22Rv1 (cell line): ENCODE measurements around the gene SLC46A3.

Experiments
- H3K27ac ChIP-seq: fragments of 450-650 bp; 2 replicates; pipeline ENCODE4 v1.5.1; 2017
- ZFX ChIP-seq: fragments of 450-650 bp; IDR thresholded peaks from 2 replicates; pipeline ENCODE4 v1.6.1; 2017; ENCODE audit warnings: antibody characterized with exemption, borderline replicate concordance
- TF ChIP-seq, protein P1 (sequence below): fragments of 450-650 bp; IDR thresholded peaks from 2 replicates; pipeline ENCODE4 v1.5.1; 2017; ENCODE audit warnings: mild to moderate bottlenecking

The SLC46A3 gene

DNA sequence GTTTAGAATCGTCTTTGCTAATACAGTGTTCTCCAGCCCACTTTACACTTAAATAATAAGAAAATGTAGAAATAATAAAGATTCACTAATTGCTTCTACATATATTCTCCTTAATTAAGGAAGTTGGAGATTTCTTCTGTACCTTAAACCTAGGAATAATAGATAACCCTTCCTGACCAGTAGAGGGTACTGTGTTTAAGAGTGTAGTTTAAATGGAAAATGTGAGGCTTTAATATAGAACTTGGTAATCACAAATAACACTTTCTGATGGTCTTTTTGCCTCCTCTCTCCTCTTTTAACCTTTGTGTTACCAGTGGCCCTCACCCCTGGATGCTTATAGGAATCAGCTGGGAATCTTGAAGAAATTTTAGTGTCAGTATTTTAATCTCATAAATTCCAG is 39.1 kb downstream of the SLC46A3 start:
- no peak for TF ChIP-seq ZFX
- TF ChIP-seq, protein P1, sequence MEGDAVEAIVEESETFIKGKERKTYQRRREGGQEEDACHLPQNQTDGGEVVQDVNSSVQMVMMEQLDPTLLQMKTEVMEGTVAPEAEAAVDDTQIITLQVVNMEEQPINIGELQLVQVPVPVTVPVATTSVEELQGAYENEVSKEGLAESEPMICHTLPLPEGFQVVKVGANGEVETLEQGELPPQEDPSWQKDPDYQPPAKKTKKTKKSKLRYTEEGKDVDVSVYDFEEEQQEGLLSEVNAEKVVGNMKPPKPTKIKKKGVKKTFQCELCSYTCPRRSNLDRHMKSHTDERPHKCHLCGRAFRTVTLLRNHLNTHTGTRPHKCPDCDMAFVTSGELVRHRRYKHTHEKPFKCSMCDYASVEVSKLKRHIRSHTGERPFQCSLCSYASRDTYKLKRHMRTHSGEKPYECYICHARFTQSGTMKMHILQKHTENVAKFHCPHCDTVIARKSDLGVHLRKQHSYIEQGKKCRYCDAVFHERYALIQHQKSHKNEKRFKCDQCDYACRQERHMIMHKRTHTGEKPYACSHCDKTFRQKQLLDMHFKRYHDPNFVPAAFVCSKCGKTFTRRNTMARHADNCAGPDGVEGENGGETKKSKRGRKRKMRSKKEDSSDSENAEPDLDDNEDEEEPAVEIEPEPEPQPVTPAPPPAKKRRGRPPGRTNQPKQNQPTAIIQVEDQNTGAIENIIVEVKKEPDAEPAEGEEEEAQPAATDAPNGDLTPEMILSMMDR, result peak; percentile 43
- no peak overlapping the region for H3K27ac ChIP-seq

DNA sequence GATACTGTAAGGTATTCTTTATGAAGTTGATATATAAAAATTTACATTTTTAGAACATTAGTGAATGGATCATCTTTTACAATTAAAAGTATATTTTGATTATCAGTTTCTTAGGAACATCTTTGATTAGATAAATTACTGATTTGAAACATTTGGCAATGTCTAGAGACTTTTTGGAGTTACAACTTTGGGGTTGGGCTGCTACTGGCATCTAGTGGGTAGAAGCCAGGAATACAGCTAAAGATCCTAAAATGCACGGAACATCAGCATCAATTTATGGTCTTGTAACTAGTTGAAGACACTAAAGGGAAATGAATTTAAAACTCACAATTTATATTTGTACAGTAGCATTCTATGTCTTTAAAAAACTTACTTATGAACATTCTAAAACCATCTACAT is 40.0 kb downstream of the SLC46A3 start:
- H3K27ac ChIP-seq, result no peak overlapping the region
- TF ChIP-seq ZFX, result no peak
- TF ChIP-seq, protein P1, result no peak

DNA sequence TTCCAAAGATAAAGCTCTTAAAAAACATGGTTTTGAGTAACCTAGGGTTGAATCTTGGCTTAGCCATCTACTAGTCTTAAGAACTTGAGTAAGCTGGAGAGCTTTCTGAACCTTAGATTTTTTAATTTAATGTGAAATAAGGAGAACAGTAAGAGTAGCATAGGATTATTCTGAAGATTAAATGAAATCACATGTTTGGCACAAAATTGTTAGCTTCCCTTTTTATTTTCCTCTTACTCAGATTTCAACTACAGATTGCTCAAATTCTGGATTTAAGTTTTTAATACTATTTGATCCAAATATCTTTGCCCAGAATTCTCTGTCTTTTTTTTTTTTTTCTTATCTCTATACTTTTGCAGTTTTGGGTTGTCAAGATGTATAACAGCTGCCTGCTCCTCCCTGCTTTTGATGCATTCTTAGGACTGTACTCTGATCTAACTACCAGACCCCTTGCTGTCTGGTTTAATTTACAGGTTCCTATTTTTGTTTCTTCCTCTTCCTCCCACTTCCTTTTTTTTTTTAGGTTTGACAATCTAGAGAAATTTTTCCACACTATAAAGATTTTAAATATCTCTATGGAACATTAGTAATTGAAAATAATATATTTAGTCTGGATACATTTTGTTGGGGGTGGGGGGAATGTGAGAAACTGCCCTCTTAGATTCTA is 47.5 kb downstream of the SLC46A3 start:
- TF ChIP-seq, protein P1, result no peak
- H3K27ac ChIP-seq, result no peak overlapping the region

DNA sequence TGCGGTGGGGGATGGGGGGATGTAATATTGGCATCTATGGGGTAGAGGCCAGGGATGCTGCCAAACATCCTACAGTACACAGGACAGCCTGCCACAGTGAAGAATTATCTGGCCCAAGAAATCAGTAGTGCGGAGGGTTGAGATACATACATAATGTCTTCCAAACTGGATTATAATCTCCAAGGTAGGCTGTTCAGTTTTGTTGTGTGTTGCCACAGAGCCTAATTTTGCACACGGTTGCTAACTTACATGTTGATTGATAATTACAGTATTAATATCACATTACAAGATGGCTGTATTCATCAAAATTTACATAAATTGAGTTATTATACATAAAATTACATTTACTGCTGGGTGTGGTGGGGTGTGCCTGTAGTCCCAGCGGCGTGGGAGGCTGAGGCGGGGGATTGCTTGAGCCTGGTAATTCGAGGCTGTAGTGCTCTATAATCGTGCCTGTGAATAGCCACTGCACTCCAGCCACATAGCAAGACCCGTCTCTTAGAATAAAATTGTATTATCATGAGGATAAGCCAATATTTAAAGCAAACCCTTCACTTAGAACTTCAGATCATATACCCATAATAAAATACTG is 51.8 kb downstream of the SLC46A3 start:
- TF ChIP-seq ZFX, result no peak
- TF ChIP-seq, protein P1, result no peak
- H3K27ac ChIP-seq, result no peak overlapping the region

DNA sequence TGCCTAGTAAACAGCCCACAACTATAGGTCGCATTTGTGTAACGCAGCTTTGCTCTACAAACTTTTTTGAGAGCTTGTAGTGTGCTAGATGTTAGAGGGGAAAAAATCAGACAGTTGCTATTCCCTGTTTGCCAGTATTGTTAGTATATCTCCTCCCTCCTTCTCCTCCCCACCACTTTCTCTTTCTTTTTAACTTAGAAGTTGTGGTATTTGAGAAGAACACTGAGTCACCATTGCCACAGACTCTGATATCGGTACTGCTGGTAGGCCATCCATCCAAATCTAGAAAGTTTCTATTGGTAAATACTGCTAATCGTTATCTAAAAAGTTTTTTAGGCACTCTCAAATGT is 59.2 kb downstream of the SLC46A3 start:
- peak overlapping the region; percentile 75 for H3K27ac ChIP-seq
- no peak for TF ChIP-seq ZFX
- TF ChIP-seq, protein P1, result no peak

DNA sequence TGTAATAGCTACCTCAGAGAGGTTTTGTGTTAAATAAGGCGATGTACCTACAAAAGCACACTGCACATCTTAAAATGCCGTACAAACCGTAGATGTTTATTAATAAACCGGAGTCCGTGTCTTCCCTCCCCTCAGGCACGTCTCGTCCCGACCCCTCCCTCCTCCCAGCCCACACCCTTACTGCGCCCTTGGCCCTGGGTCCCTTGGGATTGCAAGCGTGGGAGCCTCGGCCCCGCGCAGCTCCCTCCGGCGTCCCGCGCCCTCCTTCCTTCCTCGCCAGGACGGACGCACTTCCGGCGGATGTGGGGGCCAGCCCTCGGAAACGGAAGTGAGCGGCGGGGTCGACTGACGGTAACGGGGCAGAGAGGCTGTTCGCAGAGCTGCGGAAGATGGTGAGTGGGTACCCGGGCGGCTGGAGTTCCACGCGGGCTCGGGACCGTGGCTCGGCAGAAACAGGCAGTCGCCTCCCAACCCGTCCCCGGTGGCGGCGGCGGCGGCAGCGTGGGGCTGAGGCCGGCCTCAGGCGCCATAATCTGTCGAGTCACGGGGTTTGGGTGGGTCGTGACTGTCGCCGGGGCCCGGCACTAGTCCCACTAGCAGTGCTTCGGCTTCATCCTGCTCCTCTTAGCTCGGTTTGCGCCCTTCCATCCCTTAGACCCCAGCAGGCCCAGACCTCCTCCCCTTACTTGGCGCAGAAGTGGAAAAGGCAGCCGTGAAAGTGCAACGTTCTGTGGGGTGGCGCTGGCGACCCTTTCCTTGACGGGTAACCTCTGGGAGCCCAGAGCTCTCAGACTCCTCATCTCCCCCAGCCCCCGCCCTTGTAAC is 59.8 kb downstream of the SLC46A3 start, which contains the start of gene POMP:
Gene POMP (plus strand): TSS at position 335 of the 825 bp plus-strand sequence. CDS start 55 bp downstream, at position 390.
- TF ChIP-seq ZFX, result no peak
- TF ChIP-seq, protein P1, result no peak
- peak within 1 kb of the TSS; percentile 75 for H3K27ac ChIP-seq

DNA sequence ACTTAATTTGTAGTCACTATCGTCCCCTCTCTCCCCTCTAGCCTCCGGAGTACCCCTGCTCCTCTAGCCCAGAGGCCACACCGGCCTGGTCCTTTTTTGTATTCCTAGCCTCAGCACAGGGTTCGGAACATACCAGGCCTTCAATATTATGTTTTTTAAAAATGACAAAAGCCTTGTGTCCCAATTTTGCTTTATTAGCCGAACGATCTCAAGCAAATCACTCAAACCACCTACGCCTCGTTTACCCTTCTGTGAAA is 60.3 kb downstream of the SLC46A3 start:
- H3K27ac ChIP-seq, result peak overlapping the region; percentile 75
- no peak for TF ChIP-seq ZFX
- TF ChIP-seq, protein P1, result no peak
